ENCODE results near the gene DGKK.

GRCh38 chrX:50492720-50493119, 22.1 kb upstream of the DGKK start:
- TF ChIP-seq POLR2A (IDR thresholded peaks at IDR 0.05; ENCODE audit: low read depth, low read length) (no peak), POLR2AphosphoS5 (IDR thresholded peaks at IDR 0.05; ENCODE audit: low read depth, low read length) (no peak)
